ELF-1 (cell line): ENCODE data around the gene RALB.
"Not testable (repeated sequence)": the region's sequence is repeated elsewhere in the genome, so short reads cannot be mapped to it uniquely, and the experiment has no call there.

Experiments
- DNase-seq: peaks from one replicate; pipeline ENCODE4 v3.0.0-alpha.2; 2016; ENCODE audit warnings: low read depth, low spot score

Gene RALB

GRCh38 chr2:120315367-120316033 lies 62.8 kb downstream of the RALB start:
- no peak for DNase-seq

GRCh38 chr2:120316071-120316470 lies 63.4 kb downstream of the RALB start:
- no peak for DNase-seq

- no peak for DNase-seq
Observed at GRCh38 chr2:120316528-120317179, 64.0 kb downstream of the RALB start.

- no peak for DNase-seq
Observed at GRCh38 chr2:120317180-120317533, 64.5 kb downstream of the RALB start.

- no peak for DNase-seq
Observed at GRCh38 chr2:120317916-120318315, 65.3 kb downstream of the RALB start.

GRCh38 chr2:120318626-120319025 lies 66.0 kb downstream of the RALB start:
- DNase-seq, result no peak

- no peak for DNase-seq
Observed at GRCh38 chr2:120319123-120319522, 66.5 kb downstream of the RALB start.

GRCh38 chr2:120319686-120320317 lies 67.2 kb downstream of the RALB start:
- no peak for DNase-seq

GRCh38 chr2:120320318-120320851 lies 67.7 kb downstream of the RALB start:
- DNase-seq, result no peak

- not testable (repeated sequence) for DNase-seq
Observed at GRCh38 chr2:120320887-120321556, 68.4 kb downstream of the RALB start.

- no peak for DNase-seq
Observed at GRCh38 chr2:120321721-120322284, 69.2 kb downstream of the RALB start.

- DNase-seq, result no peak
Observed at GRCh38 chr2:120322329-120322728, 69.7 kb downstream of the RALB start.

GRCh38 chr2:120323214-120323613 lies 70.6 kb downstream of the RALB start:
- no peak for DNase-seq

- DNase-seq, result no peak
Observed at GRCh38 chr2:120323807-120324399, 71.3 kb downstream of the RALB start.

- no peak for DNase-seq
Observed at GRCh38 chr2:120324933-120325332, 72.3 kb downstream of the RALB start.

- DNase-seq, result no peak
Observed at GRCh38 chr2:120326066-120326465, 73.4 kb downstream of the RALB start.

GRCh38 chr2:120330946-120331822 lies 78.5 kb downstream of the RALB start:
- no peak for DNase-seq

GRCh38 chr2:120331903-120332302 lies 79.3 kb downstream of the RALB start:
- DNase-seq, result no peak

- no peak for DNase-seq
Observed at GRCh38 chr2:120332384-120332783, 79.7 kb downstream of the RALB start.

- no peak for DNase-seq
Observed at GRCh38 chr2:120334068-120334467, 81.4 kb downstream of the RALB start.

- no peak for DNase-seq
Observed at GRCh38 chr2:120336749-120337148, 84.1 kb downstream of the RALB start.
